ENCODE measurements around the gene IL17A. TPM values are rescaled to one million over a fixed set of nuclear protein-coding genes. Genes with fewer than 3 reads are reported as not detected.

IL17A gene
- total RNA-seq, 1 experiment from 2014 or later: not detected

DNA sequence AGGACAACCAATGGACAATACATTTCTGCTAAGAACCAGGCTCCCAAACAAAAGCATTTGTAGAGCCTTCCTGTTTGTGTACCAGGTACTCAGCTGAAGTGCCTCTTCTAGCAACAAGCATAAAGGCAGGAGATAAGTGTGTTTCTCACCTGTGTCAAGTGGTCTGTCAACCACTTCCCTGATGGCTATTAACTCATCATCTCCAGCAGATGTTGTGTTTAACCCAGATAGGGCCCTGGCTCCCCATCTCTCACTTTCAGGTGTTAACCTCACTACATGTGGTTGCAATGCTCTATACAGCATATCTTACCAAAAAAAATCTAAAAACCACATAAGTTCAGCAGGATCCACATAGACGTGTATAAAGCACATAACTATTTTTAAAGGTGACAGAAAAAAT is 9.6 kb upstream of the IL17A start:
- Mint-ChIP-seq H3K27me3 (ENCODE audit: low read depth) (no peaks in the 10 kb centered on the region), H3K9me3 (no peaks in the 10 kb centered on the region), H3K4me3 (no peak overlapping the region), H3K36me3 (no peaks in the 10 kb centered on the region), H3K27ac (no peak overlapping the region), H3K4me1 (no peaks in the 10 kb centered on the region)
- ChIA-PET POLR2A (no interaction called here), CTCF (no interaction called here)
- DNase-seq (ENCODE audit: low spot score) (no peak), ATAC-seq (no peak)
- no peak for TF ChIP-seq ZNF121 (CRISPR knock-in tag; IDR thresholded peaks at IDR 0.05)
- TF ChIP-seq, protein P1, sequence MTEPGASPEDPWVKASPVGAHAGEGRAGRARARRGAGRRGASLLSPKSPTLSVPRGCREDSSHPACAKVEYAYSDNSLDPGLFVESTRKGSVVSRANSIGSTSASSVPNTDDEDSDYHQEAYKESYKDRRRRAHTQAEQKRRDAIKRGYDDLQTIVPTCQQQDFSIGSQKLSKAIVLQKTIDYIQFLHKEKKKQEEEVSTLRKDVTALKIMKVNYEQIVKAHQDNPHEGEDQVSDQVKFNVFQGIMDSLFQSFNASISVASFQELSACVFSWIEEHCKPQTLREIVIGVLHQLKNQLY (CRISPR knock-in tag; IDR thresholded peaks at IDR 0.05): no peak
- TF ChIP-seq, protein P2, sequence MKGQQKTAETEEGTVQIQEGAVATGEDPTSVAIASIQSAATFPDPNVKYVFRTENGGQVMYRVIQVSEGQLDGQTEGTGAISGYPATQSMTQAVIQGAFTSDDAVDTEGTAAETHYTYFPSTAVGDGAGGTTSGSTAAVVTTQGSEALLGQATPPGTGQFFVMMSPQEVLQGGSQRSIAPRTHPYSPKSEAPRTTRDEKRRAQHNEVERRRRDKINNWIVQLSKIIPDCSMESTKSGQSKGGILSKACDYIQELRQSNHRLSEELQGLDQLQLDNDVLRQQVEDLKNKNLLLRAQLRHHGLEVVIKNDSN (CRISPR knock-in tag; IDR thresholded peaks at IDR 0.05): no peak
- TF ChIP-seq SMAD3 (CRISPR knock-in tag; IDR thresholded peaks at IDR 0.05; ENCODE audit: borderline replicate concordance): no peak
- TF ChIP-seq ZNF396 (CRISPR knock-in tag; IDR thresholded peaks at IDR 0.05; ENCODE audit: borderline replicate concordance): no peak
- no peak for TF ChIP-seq TCF7 (CRISPR knock-in tag; IDR thresholded peaks at IDR 0.05; ENCODE audit: low read depth)
- TF ChIP-seq, protein P3, sequence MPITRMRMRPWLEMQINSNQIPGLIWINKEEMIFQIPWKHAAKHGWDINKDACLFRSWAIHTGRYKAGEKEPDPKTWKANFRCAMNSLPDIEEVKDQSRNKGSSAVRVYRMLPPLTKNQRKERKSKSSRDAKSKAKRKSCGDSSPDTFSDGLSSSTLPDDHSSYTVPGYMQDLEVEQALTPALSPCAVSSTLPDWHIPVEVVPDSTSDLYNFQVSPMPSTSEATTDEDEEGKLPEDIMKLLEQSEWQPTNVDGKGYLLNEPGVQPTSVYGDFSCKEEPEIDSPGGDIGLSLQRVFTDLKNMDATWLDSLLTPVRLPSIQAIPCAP (CRISPR knock-in tag; IDR thresholded peaks at IDR 0.05): no peak
- TF ChIP-seq, protein P4, sequence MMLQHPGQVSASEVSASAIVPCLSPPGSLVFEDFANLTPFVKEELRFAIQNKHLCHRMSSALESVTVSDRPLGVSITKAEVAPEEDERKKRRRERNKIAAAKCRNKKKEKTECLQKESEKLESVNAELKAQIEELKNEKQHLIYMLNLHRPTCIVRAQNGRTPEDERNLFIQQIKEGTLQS (CRISPR knock-in tag; conservative IDR thresholded peaks at IDR 0.05): no peak
- TF ChIP-seq, protein P5, sequence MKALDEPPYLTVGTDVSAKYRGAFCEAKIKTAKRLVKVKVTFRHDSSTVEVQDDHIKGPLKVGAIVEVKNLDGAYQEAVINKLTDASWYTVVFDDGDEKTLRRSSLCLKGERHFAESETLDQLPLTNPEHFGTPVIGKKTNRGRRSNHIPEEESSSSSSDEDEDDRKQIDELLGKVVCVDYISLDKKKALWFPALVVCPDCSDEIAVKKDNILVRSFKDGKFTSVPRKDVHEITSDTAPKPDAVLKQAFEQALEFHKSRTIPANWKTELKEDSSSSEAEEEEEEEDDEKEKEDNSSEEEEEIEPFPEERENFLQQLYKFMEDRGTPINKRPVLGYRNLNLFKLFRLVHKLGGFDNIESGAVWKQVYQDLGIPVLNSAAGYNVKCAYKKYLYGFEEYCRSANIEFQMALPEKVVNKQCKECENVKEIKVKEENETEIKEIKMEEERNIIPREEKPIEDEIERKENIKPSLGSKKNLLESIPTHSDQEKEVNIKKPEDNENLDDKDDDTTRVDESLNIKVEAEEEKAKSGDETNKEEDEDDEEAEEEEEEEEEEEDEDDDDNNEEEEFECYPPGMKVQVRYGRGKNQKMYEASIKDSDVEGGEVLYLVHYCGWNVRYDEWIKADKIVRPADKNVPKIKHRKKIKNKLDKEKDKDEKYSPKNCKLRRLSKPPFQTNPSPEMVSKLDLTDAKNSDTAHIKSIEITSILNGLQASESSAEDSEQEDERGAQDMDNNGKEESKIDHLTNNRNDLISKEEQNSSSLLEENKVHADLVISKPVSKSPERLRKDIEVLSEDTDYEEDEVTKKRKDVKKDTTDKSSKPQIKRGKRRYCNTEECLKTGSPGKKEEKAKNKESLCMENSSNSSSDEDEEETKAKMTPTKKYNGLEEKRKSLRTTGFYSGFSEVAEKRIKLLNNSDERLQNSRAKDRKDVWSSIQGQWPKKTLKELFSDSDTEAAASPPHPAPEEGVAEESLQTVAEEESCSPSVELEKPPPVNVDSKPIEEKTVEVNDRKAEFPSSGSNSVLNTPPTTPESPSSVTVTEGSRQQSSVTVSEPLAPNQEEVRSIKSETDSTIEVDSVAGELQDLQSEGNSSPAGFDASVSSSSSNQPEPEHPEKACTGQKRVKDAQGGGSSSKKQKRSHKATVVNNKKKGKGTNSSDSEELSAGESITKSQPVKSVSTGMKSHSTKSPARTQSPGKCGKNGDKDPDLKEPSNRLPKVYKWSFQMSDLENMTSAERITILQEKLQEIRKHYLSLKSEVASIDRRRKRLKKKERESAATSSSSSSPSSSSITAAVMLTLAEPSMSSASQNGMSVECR (CRISPR knock-in tag; IDR thresholded peaks at IDR 0.05; ENCODE audit: borderline replicate concordance): no peak
- no peak for TF ChIP-seq SMAD4 (CRISPR knock-in tag; IDR thresholded peaks at IDR 0.05)

DNA sequence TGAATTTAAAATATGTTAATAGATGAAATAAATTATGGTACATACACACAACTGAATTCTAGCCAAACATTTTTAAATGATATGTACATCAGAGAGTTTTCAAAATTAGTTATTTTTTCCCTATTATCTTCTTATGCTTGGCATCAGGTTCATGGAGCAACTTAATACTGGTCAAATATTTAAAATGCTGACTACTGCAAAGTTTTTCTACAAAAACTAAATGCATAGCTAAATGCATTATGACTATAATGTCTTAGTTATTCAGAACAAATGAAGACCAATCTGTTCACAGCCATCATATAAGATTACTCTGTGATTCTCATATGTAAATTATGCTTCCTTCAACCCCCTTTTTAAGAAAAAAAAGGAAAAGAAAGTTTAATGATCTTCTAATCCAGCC is 8.2 kb upstream of the IL17A start:
- Mint-ChIP-seq H3K4me3 (no peak overlapping the region), H3K4me1 (peaks cover 4% of the 10 kb centered on the region), H3K27ac (no peak overlapping the region), H3K9me3 (no peaks in the 10 kb centered on the region), H3K36me3 (no peaks in the 10 kb centered on the region), H3K27me3 (ENCODE audit: low read depth) (no peaks in the 10 kb centered on the region)
- CTCF ChIA-PET: no interaction called here
- TF ChIP-seq IRF2 (CRISPR knock-in tag; IDR thresholded peaks at IDR 0.05; ENCODE audit: borderline replicate concordance, low read depth): no peak
- TF ChIP-seq, protein P6, sequence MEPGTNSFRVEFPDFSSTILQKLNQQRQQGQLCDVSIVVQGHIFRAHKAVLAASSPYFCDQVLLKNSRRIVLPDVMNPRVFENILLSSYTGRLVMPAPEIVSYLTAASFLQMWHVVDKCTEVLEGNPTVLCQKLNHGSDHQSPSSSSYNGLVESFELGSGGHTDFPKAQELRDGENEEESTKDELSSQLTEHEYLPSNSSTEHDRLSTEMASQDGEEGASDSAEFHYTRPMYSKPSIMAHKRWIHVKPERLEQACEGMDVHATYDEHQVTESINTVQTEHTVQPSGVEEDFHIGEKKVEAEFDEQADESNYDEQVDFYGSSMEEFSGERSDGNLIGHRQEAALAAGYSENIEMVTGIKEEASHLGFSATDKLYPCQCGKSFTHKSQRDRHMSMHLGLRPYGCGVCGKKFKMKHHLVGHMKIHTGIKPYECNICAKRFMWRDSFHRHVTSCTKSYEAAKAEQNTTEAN (CRISPR knock-in tag; IDR thresholded peaks at IDR 0.05): no peak
- no peak for TF ChIP-seq NFATC4 (CRISPR knock-in tag; IDR thresholded peaks at IDR 0.05)
- TF ChIP-seq ZNF138 (CRISPR knock-in tag; conservative IDR thresholded peaks at IDR 0.05): no peak
- TF ChIP-seq, protein P4 (CRISPR knock-in tag; conservative IDR thresholded peaks at IDR 0.05): no peak
- no peak for TF ChIP-seq ZNF232 (CRISPR knock-in tag; IDR thresholded peaks at IDR 0.05)
- TF ChIP-seq ATF1 (CRISPR knock-in tag; IDR thresholded peaks at IDR 0.05): no peak
- TF ChIP-seq, protein P7, sequence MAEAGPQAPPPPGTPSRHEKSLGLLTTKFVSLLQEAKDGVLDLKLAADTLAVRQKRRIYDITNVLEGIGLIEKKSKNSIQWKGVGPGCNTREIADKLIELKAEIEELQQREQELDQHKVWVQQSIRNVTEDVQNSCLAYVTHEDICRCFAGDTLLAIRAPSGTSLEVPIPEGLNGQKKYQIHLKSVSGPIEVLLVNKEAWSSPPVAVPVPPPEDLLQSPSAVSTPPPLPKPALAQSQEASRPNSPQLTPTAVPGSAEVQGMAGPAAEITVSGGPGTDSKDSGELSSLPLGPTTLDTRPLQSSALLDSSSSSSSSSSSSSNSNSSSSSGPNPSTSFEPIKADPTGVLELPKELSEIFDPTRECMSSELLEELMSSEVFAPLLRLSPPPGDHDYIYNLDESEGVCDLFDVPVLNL (CRISPR knock-in tag; IDR thresholded peaks at IDR 0.05; ENCODE audit: borderline replicate concordance, low read depth): no peak
- POLR2A ChIA-PET: no interaction called here
- no peak for ATAC-seq
- no peak for DNase-seq (ENCODE audit: low spot score)
